Heart left ventricle (tissue), 13 donors: ENCODE results near the gene ATP2B2.

Source experiments
- POLR2A ChIP-seq, 2 donors: fragments of 450-650 bp; IDR thresholded peaks; one replicate each; pipeline ENCODE4 v1.6.1; 2017; ENCODE audit warnings: antibody characterized with exemption in 2 of 2, mild to moderate bottlenecking in 2 of 2, moderate library complexity in 2 of 2
- TF ChIP-seq, protein P1 (sequence below), 12 donors: fragments of 200-600 bp; sonication (generic) in 4 of 12; IDR thresholded peaks; one replicate each; pipeline versions ENCODE4 v1.5.0 to v1.8.0; 2018 to 2022; ENCODE audit warnings: antibody characterized with exemption in 12 of 12, mild to moderate bottlenecking in 5 of 12
- donor health status: ischemic (EF 13 %, LVEDD 7.1; RV severe dilation, severe dysfunction).
- donor health status: DM: no; HTN: yes; CAD: no.
- donor health status: DM: no; HTN: no; CAD: no.
- donor health status: ischemic (EF 25% LVEDD 6.9; RV normal size, moderate dysfunction).
- donor health status: ischemic (EF 25% LVEDD 5.7; RV mildly dilated, moderate dysfunction).
- donor health status: ischemic (EF 35%, LVEDD 5.7; RV mildly dilated, moderate dysfunction).
- donor health status: nonischemic (EF 11% LVEDD 7.7; RV severe dilation, severe dysfunction).
- donor health status: DM: yes; HTN: yes; CAD: no.
- donor health status: PGD.
- donor health status: ischemic (EF 29% LVEDD 5.4; RV normal size, mild dysfunction).
- donor health status: nonischemic (EF 23%, LVEDD 6.1; RV moderate dilation, normal function).

DNA sequence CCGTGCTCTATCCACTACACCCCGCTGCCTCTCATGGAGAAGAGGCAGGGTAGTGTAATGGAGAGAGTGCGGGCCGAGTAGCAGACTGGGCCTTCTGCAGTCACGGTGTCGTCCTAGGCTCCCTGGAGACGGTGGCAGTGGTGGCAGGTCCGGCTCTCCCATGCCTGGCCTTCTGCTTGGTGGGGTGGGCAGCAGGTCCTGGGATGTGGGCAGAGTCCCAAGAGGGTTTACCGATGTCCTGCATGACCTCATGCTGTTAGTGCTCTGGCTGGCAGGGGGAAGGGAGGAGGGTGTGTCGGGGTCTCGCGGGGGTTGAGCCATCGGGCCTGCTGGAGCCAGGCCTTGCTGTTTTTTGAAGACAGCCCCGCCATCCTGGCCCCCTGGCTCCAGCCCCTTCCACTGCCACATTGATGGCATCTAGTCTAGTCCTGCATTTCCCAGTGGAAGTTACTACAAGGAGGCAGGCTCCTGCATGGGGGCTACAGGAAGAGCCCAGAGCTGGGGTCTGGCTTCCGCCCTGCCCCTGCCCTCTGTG lies 110.8 kb downstream of the ATP2B2 start:
- TF ChIP-seq, protein P1, sequence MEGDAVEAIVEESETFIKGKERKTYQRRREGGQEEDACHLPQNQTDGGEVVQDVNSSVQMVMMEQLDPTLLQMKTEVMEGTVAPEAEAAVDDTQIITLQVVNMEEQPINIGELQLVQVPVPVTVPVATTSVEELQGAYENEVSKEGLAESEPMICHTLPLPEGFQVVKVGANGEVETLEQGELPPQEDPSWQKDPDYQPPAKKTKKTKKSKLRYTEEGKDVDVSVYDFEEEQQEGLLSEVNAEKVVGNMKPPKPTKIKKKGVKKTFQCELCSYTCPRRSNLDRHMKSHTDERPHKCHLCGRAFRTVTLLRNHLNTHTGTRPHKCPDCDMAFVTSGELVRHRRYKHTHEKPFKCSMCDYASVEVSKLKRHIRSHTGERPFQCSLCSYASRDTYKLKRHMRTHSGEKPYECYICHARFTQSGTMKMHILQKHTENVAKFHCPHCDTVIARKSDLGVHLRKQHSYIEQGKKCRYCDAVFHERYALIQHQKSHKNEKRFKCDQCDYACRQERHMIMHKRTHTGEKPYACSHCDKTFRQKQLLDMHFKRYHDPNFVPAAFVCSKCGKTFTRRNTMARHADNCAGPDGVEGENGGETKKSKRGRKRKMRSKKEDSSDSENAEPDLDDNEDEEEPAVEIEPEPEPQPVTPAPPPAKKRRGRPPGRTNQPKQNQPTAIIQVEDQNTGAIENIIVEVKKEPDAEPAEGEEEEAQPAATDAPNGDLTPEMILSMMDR (IDR thresholded peaks at IDR 0.05): no peak
- no peak for TF ChIP-seq POLR2A (IDR thresholded peaks at IDR 0.05)
